CD14-positive monocyte (primary cell): ENCODE measurements around the gene POFUT2. TPM values are rescaled to one million over a fixed set of nuclear protein-coding genes. Genes with fewer than 3 reads are reported as not detected.
A peak's percentile ranks its signal among the peaks of the same experiment; 100 is the strongest.

ENCODE experiments used
- DNase-seq, 3 donors: peaks; one replicate each; pipeline ENCODE4 v3.0.0-alpha.2; 2011 to 2022
- H2AFZ ChIP-seq: 2 replicates; pipeline ENCODE4 v1.6.0; 2012; ENCODE audit warnings: mild to moderate bottlenecking, low read depth, low read length, inconsistent platforms; ENCODE audit not compliant: insufficient read depth, poor library complexity, severe bottlenecking
- H3K27ac ChIP-seq, 2 donors: 1 replicate in 1 of 2; 2 replicates in 1 of 2; pipeline ENCODE4 v1.5.1; 2012 to 2013; ENCODE audit warnings: low read length in 2 of 2, control low read depth in 1 of 2, inconsistent platforms in 1 of 2, low read depth in 1 of 2, mild to moderate bottlenecking in 1 of 2
- H3K27me3 ChIP-seq, 2 donors: one replicate each; pipeline versions ENCODE4 v1.6.0 to v1.6.1; 2011 to 2013; ENCODE audit warnings: low read length in 2 of 2; ENCODE audit not compliant: control insufficient read depth in 2 of 2, insufficient read depth in 2 of 2
- H3K36me3 ChIP-seq, 2 donors: replicated peaks in 1 of 2; 1 replicate in 1 of 2; 2 replicates in 1 of 2; pipeline versions ENCODE4 v1.5.1 to v1.6.1; 2012 to 2013; ENCODE audit warnings: low read length in 2 of 2, control low read depth in 1 of 2, inconsistent platforms in 1 of 2, mild to moderate bottlenecking in 1 of 2; ENCODE audit not compliant: insufficient read depth in 2 of 2, control insufficient read depth in 1 of 2
- H3K4me1 ChIP-seq, 2 donors: 1 replicate in 1 of 2; 2 replicates in 1 of 2; pipeline versions ENCODE4 v1.5.1 to v1.6.1; 2012 to 2013; ENCODE audit warnings: low read length in 2 of 2, control low read depth in 1 of 2, inconsistent platforms in 1 of 2, mild to moderate bottlenecking in 1 of 2, moderate library complexity in 1 of 2; ENCODE audit not compliant: insufficient read depth in 2 of 2, control insufficient read depth in 1 of 2
- H3K4me2 ChIP-seq: replicated peaks from 2 replicates; pipeline ENCODE3; 2012; ENCODE audit warnings: low read length, moderate library complexity, mild to moderate bottlenecking; ENCODE audit not compliant: poor library complexity, severe bottlenecking; ENCODE audit errors: extremely low read depth
- H3K4me3 ChIP-seq, 3 experiments: fragments of 200-600 bp in 1 of 3; sonication (generic) in 1 of 3; replicated peaks in 1 of 3; 1 replicate in 2 of 3; 2 replicates in 1 of 3; pipeline ENCODE4 v1.5.1; 2011 to 2013; ENCODE audit warnings: low read length in 3 of 3, mild to moderate bottlenecking in 3 of 3, control low read depth in 2 of 3, low read depth in 2 of 3, inconsistent platforms in 1 of 3, moderate library complexity in 1 of 3
- H3K79me2 ChIP-seq: 2 replicates; pipeline ENCODE4 v1.6.0; 2012; ENCODE audit warnings: mild to moderate bottlenecking, control low read depth, inconsistent platforms, low read length, moderate library complexity; ENCODE audit not compliant: insufficient read depth
- H3K9ac ChIP-seq: 2 replicates; pipeline ENCODE4 v1.6.0; 2017; ENCODE audit warnings: low read length, mild to moderate bottlenecking; ENCODE audit not compliant: insufficient read depth, poor library complexity, severe bottlenecking
- H3K9me3 ChIP-seq, 2 donors: replicated peaks in 1 of 2; 1 replicate in 1 of 2; 2 replicates in 1 of 2; pipeline versions ENCODE4 v1.5.1 to v1.6.1; 2012 to 2013; ENCODE audit warnings: low read length in 2 of 2, control low read depth in 1 of 2; ENCODE audit not compliant: control insufficient read depth in 1 of 2, insufficient read depth in 1 of 2
- H4K20me1 ChIP-seq: 2 replicates; pipeline ENCODE4 v1.6.0; 2012; ENCODE audit warnings: mild to moderate bottlenecking, low read length, control low read depth, moderate library complexity; ENCODE audit not compliant: insufficient read depth
- H3K27ac Mint-ChIP-seq, 7 donors: one replicate each; pipeline ENCODE4 v1.8.0; 2020; ENCODE audit warnings: mild to moderate bottlenecking in 7 of 7, mixed read lengths in 7 of 7, moderate library complexity in 6 of 7, inconsistent platforms in 2 of 7
- H3K27me3 Mint-ChIP-seq, 3 donors: one replicate each; pipeline ENCODE4 v1.8.0; 2021 to 2022; ENCODE audit warnings: low read depth in 3 of 3, mild to moderate bottlenecking in 3 of 3, mixed read lengths in 3 of 3, moderate library complexity in 3 of 3, inconsistent platforms in 1 of 3
- H3K36me3 Mint-ChIP-seq, 2 donors: one replicate each; pipeline ENCODE4 v1.8.0; 2020; ENCODE audit warnings: mixed read lengths in 2 of 2, inconsistent platforms in 1 of 2, mild to moderate bottlenecking in 1 of 2
- H3K4me1 Mint-ChIP-seq: one replicate; pipeline ENCODE4 v1.8.0; 2020; ENCODE audit warnings: mild to moderate bottlenecking, mixed read lengths
- H3K4me3 Mint-ChIP-seq, 2 donors: one replicate each; pipeline ENCODE4 v1.8.0; 2020; ENCODE audit warnings: mild to moderate bottlenecking in 2 of 2, mixed read lengths in 2 of 2, moderate library complexity in 1 of 2
- H3K9me3 Mint-ChIP-seq, 7 donors: one replicate each; pipeline ENCODE4 v1.8.0; 2020 to 2022; ENCODE audit warnings: mixed read lengths in 7 of 7, mild to moderate bottlenecking in 6 of 7, moderate library complexity in 6 of 7, inconsistent platforms in 2 of 7
- CTCF ChIP-seq: fragments of 200-600 bp; IDR thresholded peaks from one replicate; pipeline ENCODE4 v1.8.0; 2022; ENCODE audit warnings: antibody characterized with exemption, mild to moderate bottlenecking
- WGBS: methylation state at CpG from one replicate; pipeline ENCODE4 v1.1.5; 2013; ENCODE audit warnings: missing lambda C conversion rate; ENCODE audit not compliant: insufficient coverage; 5-methylcytosine and 5-hydroxymethylcytosine counted together
- intact Hi-C, 2 donors: fragments of 100-400 bp; cut with micrococcal nuclease; formaldehyde crosslinking; loops; one replicate each; pipeline versions ENCODE4 v1.15.0 to v1.15.1; 2023
- polyA plus RNA-seq, 3 donors: library from polyadenylated mRNA; depleted of rRNA in 1 of 3; unstranded in 2 of 3; stranded (reverse) in 1 of 3; fragments of 300-500 nt in 2 of 3; fragments of >200 nt in 1 of 3; fragmentation: Illumina TruSeq in 2 of 3; gene quantifications; 1 replicate in 2 of 3; 2 replicates in 1 of 3; pipeline ENCODE4 v1.2.3, GENCODE V29; 2012 to 2021

The POFUT2 gene
- polyA plus RNA-seq, 3 donors: 1.8 to 21.3 (median 2.8) TPM

GRCh38 chr21:45330075-45330781 is 42.5 kb upstream of the POFUT2 start:
- intact Hi-C loops: no loop called here
- Histone ChIP-seq H3K27ac (no peak overlapping the region), H3K4me3 (no peak overlapping the region), H2AFZ (no peak overlapping the region), H3K4me2 (no peak overlapping the region), H3K4me1 (no peaks in the 10 kb centered on the region), H3K9ac (no peak overlapping the region), H3K36me3 (no peaks in the 10 kb centered on the region), H3K9me3 (no peaks in the 10 kb centered on the region), H3K27me3 (no peaks in the 10 kb centered on the region), H4K20me1 (no peaks in the 10 kb centered on the region), H3K79me2 (no peaks in the 10 kb centered on the region)
- peaks cover 0 to 6% (median 3%) of the 10 kb centered on the region in 3 donors for H3K27me3 Mint-ChIP-seq
- no peaks in the 10 kb centered on the region for H3K4me1 Mint-ChIP-seq
- 91% methylated on average over 15 of the region's 15 CpGs for WGBS
- DNase-seq: no peak
- no peaks in the 10 kb centered on the region for H3K9me3 Mint-ChIP-seq
- H3K36me3 Mint-ChIP-seq: no peaks in the 10 kb centered on the region
- TF ChIP-seq CTCF: no peak
- H3K4me3 Mint-ChIP-seq: no peak overlapping the region
- H3K27ac Mint-ChIP-seq: peak overlapping the region in 1 of 7 donors; percentile 21

GRCh38 chr21:45329261-45330074 is 41.8 kb upstream of the POFUT2 start:
- Histone ChIP-seq H4K20me1 (no peaks in the 10 kb centered on the region), H2AFZ (no peak overlapping the region), H3K4me3 (no peak overlapping the region), H3K9ac (no peak overlapping the region), H3K79me2 (no peaks in the 10 kb centered on the region), H3K9me3 (no peaks in the 10 kb centered on the region), H3K27me3 (no peaks in the 10 kb centered on the region), H3K36me3 (no peaks in the 10 kb centered on the region), H3K4me2 (no peak overlapping the region), H3K4me1 (no peaks in the 10 kb centered on the region), H3K27ac (no peak overlapping the region)
- peaks cover 0 to 8% (median 3%) of the 10 kb centered on the region in 3 donors for H3K27me3 Mint-ChIP-seq
- H3K4me1 Mint-ChIP-seq: no peaks in the 10 kb centered on the region
- H3K4me3 Mint-ChIP-seq: no peak overlapping the region
- no peak for TF ChIP-seq CTCF
- no peaks in the 10 kb centered on the region for H3K9me3 Mint-ChIP-seq
- DNase-seq: no peak
- 91% methylated on average over 24 of the region's 30 CpGs for WGBS
- H3K27ac Mint-ChIP-seq: peak overlapping the region in 2 of 7 donors; percentile 21 to 57
- H3K36me3 Mint-ChIP-seq: no peaks in the 10 kb centered on the region
- intact Hi-C loops: no loop called here
